Kasumi-1 (cell line): ENCODE measurements around the gene SNHG17.

Experiments used
- DNase-seq, 2 experiments: peaks; one replicate each; lab custom pipeline; 2025; lab: John Stamatoyannopoulos, UW

Gene SNHG17

GRCh38 chr20:38373898-38374297, 61.2 kb downstream of the SNHG17 start:
- DNase-seq = no peak

DNA sequence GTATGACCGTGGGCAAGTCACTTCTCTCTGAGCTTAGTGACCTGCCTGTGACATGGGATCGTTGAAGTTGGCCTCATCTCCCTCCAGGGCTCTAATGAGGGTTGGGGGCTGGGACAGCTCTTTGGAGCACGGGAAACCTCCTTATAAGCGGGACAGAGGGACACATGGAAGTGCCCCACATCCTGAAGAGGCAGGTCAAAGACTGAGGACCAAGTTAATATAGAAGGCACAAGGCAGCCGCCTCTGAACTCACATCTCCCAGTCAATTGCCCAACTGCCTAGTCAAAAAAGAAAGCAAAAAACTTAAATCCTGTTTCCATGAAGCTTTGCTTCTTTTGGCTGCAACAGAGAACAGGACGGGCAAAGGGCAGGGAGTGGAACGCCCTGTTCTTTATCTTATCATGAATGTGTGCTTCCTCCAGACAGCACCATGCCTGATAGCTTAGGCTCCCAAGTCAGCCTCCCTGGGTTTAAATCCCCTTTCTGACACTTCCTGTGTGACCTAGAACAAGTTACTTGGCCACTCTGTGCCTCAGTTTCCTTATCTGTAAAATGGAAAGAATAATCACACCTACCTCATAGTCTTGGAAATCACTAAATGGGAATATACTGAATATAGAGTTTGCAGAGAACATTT, 61.8 kb downstream of the SNHG17 start:
- no peak for DNase-seq

DNA sequence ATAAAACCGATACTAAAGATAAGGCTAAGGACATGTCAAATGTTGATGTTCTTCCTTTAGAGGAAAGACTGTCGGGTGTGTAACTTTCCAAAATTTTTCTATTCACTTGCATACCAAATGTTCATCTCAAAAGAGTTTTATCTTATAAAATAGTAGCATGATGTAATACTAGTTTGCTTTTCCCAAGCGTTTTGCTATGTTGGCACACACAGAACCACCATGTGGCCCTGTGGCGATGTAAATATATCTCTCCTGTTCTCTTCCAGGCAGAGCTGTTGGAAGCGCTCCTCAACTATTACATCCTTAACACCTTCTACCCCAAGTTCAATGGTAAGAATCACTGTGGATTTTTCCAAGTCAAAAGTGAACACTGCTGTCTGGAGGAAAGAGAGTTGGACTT, 62.3 kb downstream of the SNHG17 start:
- no peak for DNase-seq
